Panc1 (cell line): ENCODE results near the gene VEGFA. TPM values are rescaled to one million over a fixed set of nuclear protein-coding genes. Genes with fewer than 3 reads are reported as not detected.

Source experiments
- ATAC-seq: fragments of 200-7000 bp; cut with Tn5 transposase; 2 replicates; pipeline ENCODE4 v1.9.1; 2020; ENCODE audit warnings: mild to moderate bottlenecking, moderate library complexity
- BruUV-seq: library from RNA; stranded (reverse); fragments of 400-500 nt; replicated peaks from 2 replicates; lab custom pipeline; 2021; lab: Mats Ljungman, UMichigan
- CTCF ChIA-PET: fragments of 300-600 bp; sonication (Branson Sonifier 250); formaldehyde crosslinking; loops from one replicate; lab custom pipeline; 2022; ENCODE audit warnings: antibody characterized with exemption; lab: Charles Lee
- POLR2A ChIA-PET: fragments of 300-600 bp; sonication (Branson Sonifier 250); formaldehyde crosslinking; loops from one replicate; lab custom pipeline; 2022; ENCODE audit warnings: antibody characterized with exemption; lab: Charles Lee
- DNase-seq: peaks from one replicate; pipeline ENCODE4 v3.0.0-alpha.2; 2010; ENCODE audit warnings: low read depth, low spot score
- H3K27ac ChIP-seq: 2 replicates; pipeline ENCODE4 v1.5.1; 2011; ENCODE audit warnings: mild to moderate bottlenecking, low read length, inconsistent platforms
- H3K27me3 ChIP-seq: fragments of 200-500 bp; sonication (Bioruptor generic); 2 replicates; pipeline ENCODE4 v1.6.0; 2014; ENCODE audit warnings: low read length, inconsistent platforms; ENCODE audit not compliant: control insufficient read depth, insufficient read depth
- H3K36me3 ChIP-seq: fragments of 200-500 bp; sonication (Bioruptor generic); 2 replicates; pipeline ENCODE4 v1.5.1; 2014; ENCODE audit warnings: inconsistent platforms, mild to moderate bottlenecking, low read length, moderate library complexity; ENCODE audit not compliant: control insufficient read depth, insufficient read depth
- H3K4me1 ChIP-seq: 2 replicates; pipeline ENCODE4 v1.5.1; 2011; ENCODE audit warnings: inconsistent platforms, mild to moderate bottlenecking, low read length, moderate library complexity; ENCODE audit not compliant: control insufficient read depth, insufficient read depth
- H3K4me3 ChIP-seq, 2 experiments: 2 replicates each; pipeline ENCODE4 v1.5.1; 2011 to 2012; ENCODE audit warnings: low read depth in 2 of 2, low read length in 2 of 2, mild to moderate bottlenecking in 2 of 2, inconsistent platforms in 1 of 2, moderate library complexity in 1 of 2
- H3K9me3 ChIP-seq: fragments of 200-500 bp; sonication (Bioruptor generic); 2 replicates; pipeline ENCODE4 v1.5.1; 2014; ENCODE audit warnings: low read depth, mild to moderate bottlenecking, inconsistent platforms, low read length, moderate library complexity; ENCODE audit not compliant: control insufficient read depth, insufficient read depth
- POLR2AphosphoS5 ChIP-seq: IDR thresholded peaks from 2 replicates; pipeline ENCODE4 v1.6.1; 2012; ENCODE audit warnings: mild to moderate bottlenecking, low read depth, low read length, moderate library complexity
- REST ChIP-seq, 2 experiments: IDR thresholded peaks; 2 replicates each; pipeline ENCODE4 v1.6.1; 2011 to 2012; ENCODE audit warnings: low read depth in 2 of 2, control low read depth in 1 of 2, low read length in 1 of 2, mild to moderate bottlenecking in 1 of 2, moderate library complexity in 1 of 2; ENCODE audit not compliant: insufficient read depth in 1 of 2
- SIN3A ChIP-seq: IDR thresholded peaks from 2 replicates; pipeline ENCODE4 v1.6.1; 2012; ENCODE audit warnings: low read depth, mild to moderate bottlenecking, low read length, moderate library complexity, borderline replicate concordance; ENCODE audit not compliant: insufficient read depth
- TCF7L2 ChIP-seq: IDR thresholded peaks from 2 replicates; pipeline ENCODE4 v1.6.1; 2011; ENCODE audit warnings: mild to moderate bottlenecking, low read depth, low read length, inconsistent platforms
- in situ Hi-C: cut with HindIII; loops from 2 replicates; pipeline ENCODE4 v1.10.0; 2016; ENCODE audit warnings: low sequenced_read_pairs, low pct_unique_long_range_greater_than_20kb
- intact Hi-C: fragments of 100-400 bp; cut with micrococcal nuclease; formaldehyde crosslinking; loops from one replicate; pipeline ENCODE4 v1.10.0; 2022; ENCODE audit not compliant: unreplicated experiment
- total RNA-seq: library from RNA; stranded (reverse); gene quantifications from one replicate; pipeline ENCODE4 v1.2.1, GENCODE V29; 2021; ENCODE audit not compliant: unreplicated experiment
- TF ChIP-seq, protein P1 (sequence below): fragments of 450-650 bp; IDR thresholded peaks from 2 replicates; pipeline ENCODE4 v1.5.1; 2017; ENCODE audit warnings: mild to moderate bottlenecking

VEGFA gene
- total RNA-seq, 1 experiment from 2014 or later = 98.7 TPM

DNA sequence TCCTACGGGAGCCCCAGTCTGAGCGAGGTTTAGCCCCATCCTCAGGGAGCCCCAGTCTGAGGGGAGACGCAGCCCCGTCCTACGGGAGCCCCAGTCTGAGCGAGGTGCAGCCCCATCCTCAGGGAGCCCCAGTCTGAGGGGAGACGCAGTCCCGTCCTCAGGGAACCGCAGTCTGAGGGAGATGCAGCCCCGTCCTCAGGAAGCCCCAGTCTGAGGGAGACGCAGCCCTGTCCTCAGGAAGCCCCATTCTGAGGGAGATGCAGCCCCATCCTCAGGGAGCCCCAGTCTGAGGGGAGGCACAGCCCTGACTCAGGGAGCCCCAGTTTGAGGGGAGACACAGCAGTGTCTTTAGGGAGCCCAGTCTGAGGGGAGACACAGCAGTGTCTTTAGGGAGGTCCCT is 27.9 kb downstream of the VEGFA start:
- Histone ChIP-seq H3K4me1 (peaks cover 11% of the 10 kb centered on the region), H3K27ac (peak overlapping the region; percentile 34; the same call in 1 of the 2 replicates), H3K36me3 (no peaks in the 10 kb centered on the region), H3K9me3 (no peaks in the 10 kb centered on the region), H3K4me3 (no peak overlapping the region), H3K27me3 (no peaks in the 10 kb centered on the region)
- intact Hi-C loops = no loop called here
- in situ Hi-C loops = no loop called here
- DNase-seq (no peak), ATAC-seq (no peak)
- TF ChIP-seq TCF7L2 = no peak
- TF ChIP-seq, protein P1, sequence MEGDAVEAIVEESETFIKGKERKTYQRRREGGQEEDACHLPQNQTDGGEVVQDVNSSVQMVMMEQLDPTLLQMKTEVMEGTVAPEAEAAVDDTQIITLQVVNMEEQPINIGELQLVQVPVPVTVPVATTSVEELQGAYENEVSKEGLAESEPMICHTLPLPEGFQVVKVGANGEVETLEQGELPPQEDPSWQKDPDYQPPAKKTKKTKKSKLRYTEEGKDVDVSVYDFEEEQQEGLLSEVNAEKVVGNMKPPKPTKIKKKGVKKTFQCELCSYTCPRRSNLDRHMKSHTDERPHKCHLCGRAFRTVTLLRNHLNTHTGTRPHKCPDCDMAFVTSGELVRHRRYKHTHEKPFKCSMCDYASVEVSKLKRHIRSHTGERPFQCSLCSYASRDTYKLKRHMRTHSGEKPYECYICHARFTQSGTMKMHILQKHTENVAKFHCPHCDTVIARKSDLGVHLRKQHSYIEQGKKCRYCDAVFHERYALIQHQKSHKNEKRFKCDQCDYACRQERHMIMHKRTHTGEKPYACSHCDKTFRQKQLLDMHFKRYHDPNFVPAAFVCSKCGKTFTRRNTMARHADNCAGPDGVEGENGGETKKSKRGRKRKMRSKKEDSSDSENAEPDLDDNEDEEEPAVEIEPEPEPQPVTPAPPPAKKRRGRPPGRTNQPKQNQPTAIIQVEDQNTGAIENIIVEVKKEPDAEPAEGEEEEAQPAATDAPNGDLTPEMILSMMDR = no peak
- no peak for TF ChIP-seq SIN3A
- TF ChIP-seq POLR2AphosphoS5 = no peak
- no peak for TF ChIP-seq REST (IDR thresholded peaks at IDR 0.05; ENCODE audit: insufficient read depth in 1 of 2, low read depth in 2 of 2, low read length in 1 of 2)
- POLR2A ChIA-PET = no interaction called here
- CTCF ChIA-PET = no interaction called here
- BruUV-seq = no TSS peak

DNA sequence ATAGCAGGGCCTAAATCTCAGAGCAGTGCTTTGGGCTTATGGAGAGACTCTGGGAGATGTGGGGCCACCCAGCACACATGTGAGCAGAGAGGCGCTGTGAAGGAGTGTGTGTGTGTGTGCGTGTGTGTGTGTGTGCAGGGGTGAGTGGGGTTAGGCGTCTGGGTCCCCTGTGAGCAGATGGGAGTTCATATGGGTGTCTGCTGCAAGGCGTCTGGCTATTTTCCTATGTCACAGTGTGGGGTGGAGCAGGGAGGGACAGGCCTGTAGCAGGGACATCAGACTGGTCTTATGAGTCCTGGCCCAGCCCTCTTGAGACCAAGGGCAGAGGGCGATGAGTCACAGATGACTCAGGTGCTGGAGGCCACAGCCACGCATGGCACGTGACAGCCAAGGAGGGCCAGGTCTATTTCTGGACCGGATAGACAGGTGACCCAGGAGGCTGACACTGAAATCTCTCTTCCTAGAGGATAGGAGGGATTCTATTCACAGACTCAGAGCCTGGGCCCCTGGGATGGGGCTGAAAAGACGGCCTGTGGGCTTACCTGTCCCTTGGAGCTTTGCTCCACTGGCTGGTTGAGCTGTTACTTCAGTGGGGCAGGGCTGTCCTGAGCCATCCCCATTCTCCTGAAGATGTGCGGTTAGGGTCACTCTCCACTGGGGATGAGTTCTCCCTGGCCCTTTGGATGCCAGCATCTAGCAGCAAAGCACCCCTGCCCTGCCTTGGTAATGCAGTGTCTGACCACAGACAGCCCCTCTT is 28.9 kb downstream of the VEGFA start:
- peaks cover 11% of the 10 kb centered on the region for H3K4me1 ChIP-seq
- H3K36me3 ChIP-seq = no peaks in the 10 kb centered on the region
- TF ChIP-seq REST (IDR thresholded peaks at IDR 0.05; ENCODE audit: insufficient read depth in 1 of 2, low read depth in 2 of 2, low read length in 1 of 2) (no peak), POLR2AphosphoS5 (no peak; the same call in 1 of the 2 replicates), TCF7L2 (no peak), SIN3A (no peak)
- TF ChIP-seq, protein P1 = no peak
- no peaks in the 10 kb centered on the region for H3K9me3 ChIP-seq
- no TSS peak for BruUV-seq
- DNase-seq (peak; percentile 90), ATAC-seq (peak; percentile 88)
- no peak overlapping the region for H3K4me3 ChIP-seq
- in situ Hi-C loops = no loop called here
- intact Hi-C loops = no loop called here
- CTCF ChIA-PET = no interaction called here
- POLR2A ChIA-PET = no interaction called here
- no peaks in the 10 kb centered on the region for H3K27me3 ChIP-seq
- H3K27ac ChIP-seq = peak overlapping the region; percentile 34; the same call in 1 of the 2 replicates
